GM12878 (cell line): ENCODE measurements around the gene SLC28A1. TPM values are rescaled to one million over a fixed set of nuclear protein-coding genes. Genes with fewer than 3 reads are reported as not detected.

ENCODE experiments used
- ATAC-seq: fragments of 200-7000 bp; cut with Tn5 transposase; 3 replicates; pipeline ENCODE4 v1.9.1; 2020; ENCODE audit warnings: mild to moderate bottlenecking, moderate library complexity
- BruUV-seq: library from RNA; stranded (reverse); fragments of 400-500 nt; replicated peaks from 2 replicates; lab custom pipeline; 2021; lab: Mats Ljungman, UMichigan
- CTCF ChIA-PET: fragments of 300-600 bp; sonication (Branson Sonifier 250); formaldehyde crosslinking; extraction: SDS; loops from one replicate; lab custom pipeline; 2021; ENCODE audit warnings: inconsistent platforms; lab: Yijun Ruan, JAX
- POLR2A ChIA-PET: fragments of 350-600 bp; formaldehyde crosslinking; extraction: SDS; loops from one replicate; lab custom pipeline; 2021; ENCODE audit warnings: inconsistent platforms; lab: Charles Lee
- RAD21 ChIA-PET: fragments of 300-600 bp; sonication (Branson Sonifier 250); formaldehyde crosslinking; loops from one replicate; lab custom pipeline; 2023; ENCODE audit warnings: antibody characterized with exemption; ENCODE audit not compliant: unreplicated experiment; lab: Charles Lee
- SMC1A ChIA-PET: fragments of 300-600 bp; sonication (Branson Sonifier 250); formaldehyde crosslinking; loops from one replicate; lab custom pipeline; 2023; ENCODE audit not compliant: unreplicated experiment, uncharacterized antibody; lab: Charles Lee
- DNase-seq: peaks from one replicate; pipeline ENCODE4 v3.0.0-alpha.2; 2011; ENCODE audit warnings: low read depth, low spot score
- FAIRE-seq: peaks from 3 replicates; lab custom pipeline; 2011; peaks lifted over from hg19 to GRCh38; lab: Jason Lieb, UNC
- H2AFZ ChIP-seq: 2 replicates; pipeline ENCODE4 v1.6.0; 2011; ENCODE audit warnings: low read depth, low read length, control low read depth; ENCODE audit not compliant: control insufficient read depth
- H3K27ac ChIP-seq: 2 replicates; pipeline ENCODE4 v1.5.1; 2011; ENCODE audit warnings: control low read depth; ENCODE audit not compliant: control insufficient read depth, insufficient read depth
- H3K27me3 ChIP-seq, 2 experiments: replicated peaks in 1 of 2; 2 replicates each; pipeline versions ENCODE4 v1.6.0 to v1.6.1; 2011; ENCODE audit warnings: low read length in 1 of 2; ENCODE audit not compliant: control insufficient read depth in 2 of 2, insufficient read depth in 2 of 2
- H3K36me3 ChIP-seq, 2 experiments: 2 replicates each; pipeline ENCODE4 v1.5.1; 2011; ENCODE audit warnings: low read length in 1 of 2; ENCODE audit not compliant: control insufficient read depth in 2 of 2, insufficient read depth in 2 of 2
- H3K4me1 ChIP-seq: 2 replicates; pipeline ENCODE4 v1.6.1; 2011; ENCODE audit warnings: mild to moderate bottlenecking, low read length, moderate library complexity, mixed read lengths; ENCODE audit not compliant: control insufficient read depth, insufficient read depth
- H3K4me2 ChIP-seq: 2 replicates; pipeline ENCODE4 v1.6.0; 2011; ENCODE audit warnings: control low read depth; ENCODE audit not compliant: control insufficient read depth, insufficient read depth
- H3K4me3 ChIP-seq: fragments of 200-600 bp; sonication (generic); 2 replicates; pipeline ENCODE4 v1.5.1; 2016
- H3K79me2 ChIP-seq: 2 replicates; pipeline ENCODE4 v1.6.0; 2011; ENCODE audit warnings: low read length; ENCODE audit not compliant: control insufficient read depth, insufficient read depth
- H3K9ac ChIP-seq: 2 replicates; pipeline ENCODE4 v1.8.0; 2011; ENCODE audit warnings: low read length, control low read depth, mixed read lengths; ENCODE audit not compliant: control insufficient read depth, insufficient read depth
- H3K9me3 ChIP-seq: replicated peaks from 3 replicates; pipeline ENCODE4 v1.5.1; 2011; ENCODE audit warnings: mild to moderate bottlenecking, low read length; ENCODE audit not compliant: control insufficient read depth, insufficient read depth
- H4K20me1 ChIP-seq: 2 replicates; pipeline ENCODE4 v1.6.0; 2011; ENCODE audit not compliant: control insufficient read depth, insufficient read depth
- ATF7 ChIP-seq: fragments of 450-650 bp; IDR thresholded peaks from 2 replicates; pipeline ENCODE4 v1.6.1; 2016; ENCODE audit warnings: low read depth, mild to moderate bottlenecking
- CBX5 ChIP-seq: sonication (generic); IDR thresholded peaks from 2 replicates; pipeline ENCODE4 v1.6.1; 2016; ENCODE audit warnings: low read depth, moderate library complexity, mild to moderate bottlenecking, inconsistent platforms
- CEBPB ChIP-seq, 2 experiments: fragments of 150-350 bp in 1 of 2; IDR thresholded peaks; 2 replicates each; pipeline ENCODE4 v1.6.1; 2012 to 2014; ENCODE audit warnings: low read depth in 2 of 2, low read length in 2 of 2, borderline replicate concordance in 1 of 2, inconsistent platforms in 1 of 2
- CHD4 ChIP-seq: fragments of 200-600 bp; sonication (generic); IDR thresholded peaks from 2 replicates; pipeline ENCODE4 v1.6.1; 2016; ENCODE audit warnings: mild to moderate bottlenecking
- EGR1 ChIP-seq, 2 experiments: IDR thresholded peaks; 1 replicate in 1 of 2; 2 replicates in 1 of 2; pipeline ENCODE4 v1.6.1; 2011 to 2012; ENCODE audit warnings: low read depth in 2 of 2, low read length in 2 of 2, borderline replicate concordance in 1 of 2, mild to moderate bottlenecking in 1 of 2, moderate library complexity in 1 of 2
- EP300 ChIP-seq, 2 experiments: fragments of 150-350 bp in 1 of 2; IDR thresholded peaks; 2 replicates each; pipeline ENCODE4 v1.6.1; 2011 to 2012; ENCODE audit warnings: low read depth in 2 of 2, low read length in 2 of 2, borderline replicate concordance in 1 of 2, improper control_type of control experiment in 1 of 2, inconsistent platforms in 1 of 2; ENCODE audit not compliant: control insufficient read depth in 1 of 2
- IKZF2 ChIP-seq, 2 experiments: fragments of 450-650 bp; IDR thresholded peaks; 2 replicates each; pipeline ENCODE4 v1.6.1; 2017; ENCODE audit warnings: mild to moderate bottlenecking in 2 of 2, moderate library complexity in 2 of 2
- KDM1A ChIP-seq: fragments of 200-600 bp; sonication (generic); IDR thresholded peaks from 2 replicates; pipeline ENCODE4 v1.6.1; 2016; ENCODE audit warnings: borderline replicate concordance
- MYB ChIP-seq: fragments of 150-350 bp; IDR thresholded peaks from 2 replicates; pipeline ENCODE4 v1.6.1; 2014; ENCODE audit warnings: mild to moderate bottlenecking, low read depth, low read length, borderline replicate concordance
- NR2C1 ChIP-seq: fragments of 450-650 bp; IDR thresholded peaks from 2 replicates; pipeline ENCODE4 v1.6.1; 2017; ENCODE audit warnings: antibody characterized with exemption, mild to moderate bottlenecking, moderate library complexity
- PAX8 ChIP-seq: fragments of 450-650 bp; IDR thresholded peaks from 2 replicates; pipeline ENCODE4 v1.6.1; 2017; ENCODE audit warnings: mild to moderate bottlenecking, moderate library complexity
- RELB ChIP-seq: fragments of 450-650 bp; IDR thresholded peaks from 2 replicates; pipeline ENCODE4 v1.6.1; 2017; ENCODE audit warnings: low read depth, mild to moderate bottlenecking, moderate library complexity
- SMAD1 ChIP-seq: fragments of 450-650 bp; IDR thresholded peaks from 2 replicates; pipeline ENCODE4 v1.6.1; 2018; ENCODE audit warnings: mild to moderate bottlenecking, low read depth; ENCODE audit not compliant: partially characterized antibody
- STAT3 ChIP-seq: IDR thresholded peaks from 2 replicates; pipeline ENCODE4 v1.6.1; 2011; ENCODE audit warnings: low read depth, low read length, improper control_type of control experiment
- YY1 ChIP-seq: IDR thresholded peaks from 2 replicates; pipeline ENCODE4 v1.6.1; 2011; ENCODE audit warnings: low read depth, mild to moderate bottlenecking, low read length
- WGBS: methylation state at CpG from one replicate; pipeline ENCODE4 v1.1.6; 2016; ENCODE audit warnings: low lambda C conversion rate; ENCODE audit not compliant: insufficient replicate concordance, insufficient coverage; ENCODE audit errors: missing lambda C conversion rate; 5-methylcytosine and 5-hydroxymethylcytosine counted together
- in situ Hi-C: fragments of 300-500 bp; cut with MboI; formaldehyde crosslinking; loops from 9 replicates; pipeline ENCODE4 v1.14.3; 2018; ENCODE audit warnings: mixed read lengths
- intact Hi-C: fragments of 100-400 bp; cut with micrococcal nuclease; formaldehyde crosslinking; loops from one replicate; pipeline ENCODE4 v1.14.2; 2022; ENCODE audit not compliant: unreplicated experiment
- polyA plus RNA-seq, 11 experiments: library from polyadenylated mRNA; depleted of rRNA in 4 of 11; unstranded in 6 of 11; stranded (reverse) in 5 of 11; fragments of >200 nt; fragmentation: Nextera tagmentation in 4 of 11; fragmentation: Illumina TruSeq in 1 of 11; extraction: Ambion mirVana in 4 of 11; extraction: Trizol in 1 of 11; gene quantifications; 1 replicate in 1 of 11; 2 replicates in 10 of 11; pipeline versions ENCODE4 v1.2.1 to v1.2.3, GENCODE V29; 2011 to 2016; ENCODE audit warnings: inconsistent platforms in 2 of 11, missing spikeins in 2 of 11, low read depth in 1 of 11
- total RNA-seq, 4 experiments: library from RNA; depleted of rRNA in 3 of 4; stranded (reverse); fragments of >200 nt in 3 of 4; fragmentation: Illumina TruSeq in 1 of 4; extraction: Trizol in 1 of 4; gene quantifications; 2 replicates each; pipeline versions ENCODE4 v1.2.1 to v1.2.3, GENCODE V29; 2013 to 2021
- TF ChIP-seq, protein P1 (sequence below): fragments of 450-650 bp; formaldehyde crosslinking; IDR thresholded peaks from 2 replicates; pipeline ENCODE4 v1.4.0; 2020; ENCODE audit warnings: mild to moderate bottlenecking, moderate library complexity
- TF ChIP-seq, protein P2 (sequence below): fragments of 450-650 bp; conservative IDR thresholded peaks from 2 replicates; pipeline ENCODE4 v1.6.1; 2017; ENCODE audit warnings: mild to moderate bottlenecking, moderate library complexity

Gene SLC28A1
- total and polyA plus RNA-seq, 10 of the 15 experiments (the other 5 are each of a cell fraction or from before 2014, with no cell fraction given), result not detected

- no peak overlapping the region for H3K27ac ChIP-seq
- in situ Hi-C loops (no loop called here), intact Hi-C loops (no loop called here)
- RAD21 ChIA-PET, result interaction anchor here (0.7 to 1.7 kb wide), 4 partner anchors 13 to 267 kb away, joined by 3 to 7 read pairs (median 3); no protein-coding TSS in a partner anchor
- H3K9me3 ChIP-seq, result no peaks in the 10 kb centered on the region
- H2AFZ ChIP-seq, result no peak overlapping the region
- no peak overlapping the region for H3K4me3 ChIP-seq
- CTCF ChIA-PET, result interaction anchor here (0.7 to 1.8 kb wide), 6 partner anchors 9 to 267 kb away, joined by 3 to 12 read pairs (median 3); no protein-coding TSS in a partner anchor
- no peak overlapping the region for H3K9ac ChIP-seq
- POLR2A ChIA-PET, result no interaction called here
- ATAC-seq (no peak; the same call in 2 of the 3 replicates), DNase-seq (no peak), FAIRE-seq (no peak)
- H3K27me3 ChIP-seq, result peaks cover 0 to 4% of the 10 kb centered on the region in 2 experiments; a peak in 3 of 4 replicates
- BruUV-seq, result no TSS peak
- whole genome bisulfite sequencing, result 13% methylated on average over 5 of the region's 5 CpGs
- no peaks in the 10 kb centered on the region for H3K36me3 ChIP-seq
- no peaks in the 10 kb centered on the region for H3K4me1 ChIP-seq
- no peaks in the 10 kb centered on the region for H3K79me2 ChIP-seq
- SMC1A ChIA-PET, result interaction anchor here (0.6 to 3.1 kb wide), 6 partner anchors 12 to 503 kb away, joined by 3 to 11 read pairs (median 3); no protein-coding TSS in a partner anchor
- H4K20me1 ChIP-seq, result no peaks in the 10 kb centered on the region
- no peak overlapping the region for H3K4me2 ChIP-seq
- TF ChIP-seq IKZF2 (IDR thresholded peaks at IDR 0.05), result peak; percentile 49 to 57; a peak in 2 of 4 replicates
- no peak for TF ChIP-seq CBX5
- no peak for TF ChIP-seq SMAD1
- TF ChIP-seq, protein P1, sequence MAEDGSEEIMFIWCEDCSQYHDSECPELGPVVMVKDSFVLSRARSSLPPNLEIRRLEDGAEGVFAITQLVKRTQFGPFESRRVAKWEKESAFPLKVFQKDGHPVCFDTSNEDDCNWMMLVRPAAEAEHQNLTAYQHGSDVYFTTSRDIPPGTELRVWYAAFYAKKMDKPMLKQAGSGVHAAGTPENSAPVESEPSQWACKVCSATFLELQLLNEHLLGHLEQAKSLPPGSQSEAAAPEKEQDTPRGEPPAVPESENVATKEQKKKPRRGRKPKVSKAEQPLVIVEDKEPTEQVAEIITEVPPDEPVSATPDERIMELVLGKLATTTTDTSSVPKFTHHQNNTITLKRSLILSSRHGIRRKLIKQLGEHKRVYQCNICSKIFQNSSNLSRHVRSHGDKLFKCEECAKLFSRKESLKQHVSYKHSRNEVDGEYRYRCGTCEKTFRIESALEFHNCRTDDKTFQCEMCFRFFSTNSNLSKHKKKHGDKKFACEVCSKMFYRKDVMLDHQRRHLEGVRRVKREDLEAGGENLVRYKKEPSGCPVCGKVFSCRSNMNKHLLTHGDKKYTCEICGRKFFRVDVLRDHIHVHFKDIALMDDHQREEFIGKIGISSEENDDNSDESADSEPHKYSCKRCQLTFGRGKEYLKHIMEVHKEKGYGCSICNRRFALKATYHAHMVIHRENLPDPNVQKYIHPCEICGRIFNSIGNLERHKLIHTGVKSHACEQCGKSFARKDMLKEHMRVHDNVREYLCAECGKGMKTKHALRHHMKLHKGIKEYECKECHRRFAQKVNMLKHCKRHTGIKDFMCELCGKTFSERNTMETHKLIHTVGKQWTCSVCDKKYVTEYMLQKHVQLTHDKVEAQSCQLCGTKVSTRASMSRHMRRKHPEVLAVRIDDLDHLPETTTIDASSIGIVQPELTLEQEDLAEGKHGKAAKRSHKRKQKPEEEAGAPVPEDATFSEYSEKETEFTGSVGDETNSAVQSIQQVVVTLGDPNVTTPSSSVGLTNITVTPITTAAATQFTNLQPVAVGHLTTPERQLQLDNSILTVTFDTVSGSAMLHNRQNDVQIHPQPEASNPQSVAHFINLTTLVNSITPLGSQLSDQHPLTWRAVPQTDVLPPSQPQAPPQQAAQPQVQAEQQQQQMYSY (CRISPR knock-in tag), result no peak
- peak; percentile 41; the same call in 1 of the 2 replicates for TF ChIP-seq RELB
- no peak for TF ChIP-seq CEBPB (IDR thresholded peaks at IDR 0.05; ENCODE audit: borderline replicate concordance in 1 of 2, low read depth in 2 of 2, low read length in 2 of 2)
- TF ChIP-seq EGR1 (IDR thresholded peaks at IDR 0.05; ENCODE audit: borderline replicate concordance in 1 of 2, low read depth in 2 of 2, low read length in 2 of 2), result no peak
- no peak for TF ChIP-seq MYB
- no peak for TF ChIP-seq PAX8
- TF ChIP-seq YY1, result no peak
- 0 out of 2 replicates have a peak, but pooled peaks have one; percentile 21 for TF ChIP-seq ATF7
- TF ChIP-seq, protein P2, sequence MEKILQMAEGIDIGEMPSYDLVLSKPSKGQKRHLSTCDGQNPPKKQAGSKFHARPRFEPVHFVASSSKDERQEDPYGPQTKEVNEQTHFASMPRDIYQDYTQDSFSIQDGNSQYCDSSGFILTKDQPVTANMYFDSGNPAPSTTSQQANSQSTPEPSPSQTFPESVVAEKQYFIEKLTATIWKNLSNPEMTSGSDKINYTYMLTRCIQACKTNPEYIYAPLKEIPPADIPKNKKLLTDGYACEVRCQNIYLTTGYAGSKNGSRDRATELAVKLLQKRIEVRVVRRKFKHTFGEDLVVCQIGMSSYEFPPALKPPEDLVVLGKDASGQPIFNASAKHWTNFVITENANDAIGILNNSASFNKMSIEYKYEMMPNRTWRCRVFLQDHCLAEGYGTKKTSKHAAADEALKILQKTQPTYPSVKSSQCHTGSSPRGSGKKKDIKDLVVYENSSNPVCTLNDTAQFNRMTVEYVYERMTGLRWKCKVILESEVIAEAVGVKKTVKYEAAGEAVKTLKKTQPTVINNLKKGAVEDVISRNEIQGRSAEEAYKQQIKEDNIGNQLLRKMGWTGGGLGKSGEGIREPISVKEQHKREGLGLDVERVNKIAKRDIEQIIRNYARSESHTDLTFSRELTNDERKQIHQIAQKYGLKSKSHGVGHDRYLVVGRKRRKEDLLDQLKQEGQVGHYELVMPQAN, result no peak
- no peak for TF ChIP-seq NR2C1
- no peak for TF ChIP-seq STAT3
- 0 out of 4 replicates have a peak, but pooled peaks of 1 of the 2 experiments have one; percentile 26 for TF ChIP-seq EP300 (IDR thresholded peaks at IDR 0.05; ENCODE audit: borderline replicate concordance in 1 of 2, control insufficient read depth in 1 of 2, low read depth in 2 of 2, low read length in 2 of 2)
- TF ChIP-seq KDM1A, result no peak
- no peak for TF ChIP-seq CHD4
Observed at GRCh38 chr15:84865074-84865569, 19.3 kb upstream of the SLC28A1 start.
